Measurements from ENCODE around the gene MYO10.

GRCh38 chr5:16815432-16815831, 120.7 kb downstream of the MYO10 start:
- no peak for TF ChIP-seq CTCF (IDR thresholded peaks at IDR 0.05)
- TF ChIP-seq EP300 (IDR thresholded peaks at IDR 0.05), result peak; percentile 25 to 79 (median 56)
- TF ChIP-seq POLR2A (IDR thresholded peaks at IDR 0.05), result no peak
- TF ChIP-seq POLR2AphosphoS5 (IDR thresholded peaks at IDR 0.05), result peak in 1 of 2 donors; percentile 56

All from upper lobe of left lung (tissue), 4 donors.